Skin of body (tissue), 2 donors: Measurements from ENCODE around the gene PRSS38. TPM values are rescaled to one million over a fixed set of nuclear protein-coding genes. Genes with fewer than 3 reads are reported as not detected.

Experiments used
- DNase-seq: peaks from one replicate; lab custom pipeline; 2025; lab: John Stamatoyannopoulos, UW
- total RNA-seq: library from RNA; depleted of rRNA; stranded (reverse); fragments of >200 nt; gene quantifications from one replicate; pipeline ENCODE4 v1.2.3, GENCODE V29; 2014

The PRSS38 gene
- total RNA-seq, 1 donor from 2014 or later, result not detected

DNA sequence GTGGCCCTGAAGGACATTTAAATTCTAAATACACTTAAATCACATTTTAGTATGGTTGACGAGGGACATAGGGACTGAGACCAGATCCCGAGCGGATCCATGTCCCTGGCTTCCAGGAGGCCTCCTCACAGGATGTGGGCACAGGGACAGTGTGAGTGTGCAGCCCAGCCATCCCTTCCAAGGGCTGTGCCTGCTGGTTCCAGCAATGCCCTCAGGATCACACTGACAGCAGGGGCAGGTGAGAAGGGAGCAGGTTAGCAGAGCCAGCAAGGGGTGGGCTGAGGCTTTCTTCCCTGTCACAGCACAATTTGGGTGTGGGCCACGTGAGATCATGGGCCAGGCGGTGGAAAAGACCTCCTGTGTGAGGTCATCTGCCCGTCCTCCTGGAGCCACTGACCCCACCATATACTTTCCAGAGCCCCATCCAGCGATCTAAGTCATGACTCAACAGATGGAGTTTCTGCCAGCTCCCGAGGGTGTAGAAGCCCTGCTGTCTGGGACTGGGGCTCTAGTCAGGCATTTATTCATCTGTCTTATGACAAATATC, 37.0 kb upstream of the PRSS38 start:
- DNase-seq, result no peak

DNA sequence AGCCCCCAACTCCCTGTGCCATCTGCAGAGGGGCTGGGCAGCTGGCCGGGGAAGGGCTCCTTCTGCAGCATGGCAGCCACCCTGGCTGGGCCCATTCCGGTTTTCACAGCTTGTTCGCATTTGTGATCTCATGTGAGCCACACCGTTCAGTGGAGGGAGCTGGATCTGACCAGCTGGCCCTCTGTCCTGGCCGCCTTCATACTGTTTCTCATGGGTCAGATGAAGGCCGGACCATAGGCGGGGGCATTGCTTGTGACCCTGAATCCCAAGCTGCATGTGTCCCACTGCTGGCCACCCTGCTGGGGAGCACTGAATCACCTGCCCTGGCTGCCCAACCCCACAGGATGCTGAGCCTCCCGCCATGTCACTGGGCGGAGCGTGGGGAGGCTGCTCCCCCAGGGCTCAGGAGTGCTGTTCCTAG, 36.4 kb upstream of the PRSS38 start:
- no peak for DNase-seq

DNA sequence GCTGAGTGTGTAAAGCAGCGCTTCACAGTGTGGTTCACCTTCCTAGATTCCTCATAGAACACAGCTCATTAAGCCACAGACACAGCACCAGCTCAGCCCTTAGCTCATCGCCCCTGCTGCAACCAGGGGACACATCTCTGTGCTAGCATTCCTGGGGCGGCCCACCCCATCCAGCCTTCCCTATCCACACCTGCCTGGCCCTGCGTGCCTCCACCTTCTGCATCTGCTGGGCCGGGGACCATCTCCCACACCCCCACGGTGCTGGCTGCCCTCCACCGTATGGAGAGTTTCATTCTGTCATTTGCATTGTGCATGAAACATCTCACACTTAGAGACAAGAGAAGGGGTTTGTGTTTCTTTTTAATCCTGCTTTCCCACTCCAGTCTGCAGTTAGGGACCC, 35.8 kb upstream of the PRSS38 start:
- no peak for DNase-seq

DNA sequence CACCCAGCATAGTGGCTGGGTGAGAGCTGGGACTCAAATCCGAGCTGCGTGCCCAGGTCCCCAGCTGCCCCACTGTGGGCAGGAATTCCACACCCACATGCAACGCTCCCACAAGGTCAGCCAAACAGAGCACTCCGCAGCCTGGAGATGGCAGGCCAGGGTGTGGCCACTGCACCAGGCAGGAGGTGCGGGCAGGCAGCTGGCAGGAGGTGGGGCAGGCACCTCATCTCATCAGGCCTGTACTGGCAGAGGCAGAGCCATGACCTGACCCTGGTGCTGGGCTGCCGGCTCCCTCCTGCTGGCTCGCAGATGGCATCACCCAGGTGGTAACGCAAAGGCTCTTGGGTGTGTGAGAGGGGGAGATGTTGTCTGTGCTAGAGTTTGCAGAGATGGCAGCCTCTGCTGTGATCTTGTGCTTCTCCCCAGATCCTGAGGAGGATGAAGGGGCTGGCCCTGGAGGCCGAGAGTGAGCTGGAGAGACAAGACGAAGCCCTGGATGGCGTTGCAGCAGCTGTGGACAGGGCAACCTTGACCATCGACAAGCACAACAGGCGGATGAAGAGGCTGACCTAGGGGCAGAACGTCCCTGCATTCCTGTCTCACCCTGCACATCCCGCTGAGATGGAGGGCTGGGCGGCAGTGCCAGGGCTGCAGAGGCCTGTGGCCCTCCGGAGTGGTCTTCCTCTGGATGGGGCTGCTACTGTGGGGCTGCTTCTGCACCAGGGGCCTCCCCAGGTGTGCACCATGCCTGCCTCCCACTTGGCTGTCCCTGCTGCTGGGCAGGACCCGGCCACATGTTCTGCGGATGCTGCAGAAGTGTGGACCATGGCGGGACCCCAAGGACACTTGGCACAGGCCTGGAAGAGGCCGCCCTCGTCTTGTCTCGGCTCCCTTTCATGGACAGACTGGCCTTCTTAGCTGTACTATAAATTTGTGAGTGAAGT, 35.1 kb upstream of the PRSS38 start:
- DNase-seq, result no peak

DNA sequence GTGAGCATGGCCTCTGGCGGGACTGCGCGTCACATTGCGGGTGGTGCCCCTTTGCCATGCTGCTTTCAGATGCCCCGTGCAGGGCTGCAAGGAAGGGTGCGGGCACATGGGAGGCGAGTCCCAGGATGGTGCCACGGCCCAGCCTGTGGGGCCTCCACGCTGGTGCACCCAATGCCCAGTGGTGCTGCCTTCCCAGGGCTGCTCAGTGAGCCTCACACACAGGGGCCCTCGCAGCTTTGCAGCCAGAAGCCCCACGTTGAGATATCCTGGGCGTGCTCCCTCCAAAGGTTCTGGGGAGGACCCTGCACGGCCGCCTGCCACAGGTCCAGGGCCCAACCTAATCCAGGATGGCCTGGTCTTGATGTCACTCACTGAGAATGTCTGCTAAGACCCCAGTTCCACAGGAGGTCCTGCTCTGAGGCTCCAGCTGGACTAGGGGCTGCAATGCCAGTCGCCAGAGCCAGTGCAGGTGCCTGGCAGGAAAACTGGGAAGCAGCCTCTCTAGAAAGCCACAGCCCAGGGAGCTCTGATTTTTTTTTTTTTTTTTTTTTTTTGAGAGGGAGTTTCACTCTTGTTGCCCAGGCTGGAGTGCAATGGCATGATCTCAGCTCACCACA, 34.1 kb upstream of the PRSS38 start:
- DNase-seq, result no peak

DNA sequence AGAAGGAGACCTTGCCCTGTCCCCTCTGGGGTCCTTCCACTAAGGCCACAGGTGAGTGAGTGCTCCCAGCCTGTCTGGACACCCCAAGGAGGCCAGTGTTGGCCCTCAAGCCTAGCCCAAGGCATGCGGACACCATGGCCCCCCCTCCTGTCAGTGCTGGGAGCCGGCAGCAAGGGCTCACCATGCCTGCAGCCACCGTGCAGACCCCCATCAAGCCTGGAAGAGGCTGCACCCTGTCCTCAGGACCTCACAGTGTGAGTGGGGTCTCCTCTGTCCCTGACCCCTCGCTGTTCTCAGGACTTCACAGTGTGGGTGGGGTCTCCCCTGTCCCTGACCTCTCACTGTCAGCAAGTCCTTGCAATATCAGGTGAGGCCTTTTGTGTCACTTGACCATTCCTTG, 33.2 kb upstream of the PRSS38 start:
- DNase-seq, result no peak

DNA sequence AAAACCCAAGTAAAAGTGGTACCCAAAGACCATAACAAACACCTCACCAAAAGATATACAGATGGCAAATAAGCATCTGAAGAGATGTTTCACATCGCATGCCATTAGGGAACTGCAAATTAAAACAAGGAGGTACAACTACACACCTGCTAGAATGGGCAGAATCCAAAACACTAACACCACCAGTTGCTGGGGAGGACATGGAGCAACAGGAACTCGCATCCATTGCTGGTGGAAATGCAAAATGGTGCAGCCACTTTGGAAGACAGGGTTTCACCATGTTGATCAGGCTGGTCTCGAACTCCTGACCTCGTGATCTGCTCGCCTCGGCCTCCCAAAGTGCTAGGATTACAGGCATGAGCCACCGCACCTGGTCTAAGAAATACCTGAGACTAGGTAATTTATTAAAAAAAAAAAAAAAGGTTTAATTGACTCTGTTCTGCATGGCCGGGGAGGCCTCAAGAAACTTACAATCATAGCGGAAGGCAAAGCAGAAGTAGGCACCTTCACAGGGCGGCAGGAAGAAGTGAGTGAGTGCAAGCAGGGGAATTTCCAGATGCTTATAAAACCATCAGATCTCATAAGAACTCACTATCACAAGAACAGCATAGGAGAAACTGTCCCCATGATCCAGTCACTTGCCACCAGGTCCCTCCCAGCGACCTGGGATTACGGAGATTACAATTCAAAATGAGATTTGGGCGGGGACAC, 30.2 kb upstream of the PRSS38 start:
- no peak for DNase-seq

DNA sequence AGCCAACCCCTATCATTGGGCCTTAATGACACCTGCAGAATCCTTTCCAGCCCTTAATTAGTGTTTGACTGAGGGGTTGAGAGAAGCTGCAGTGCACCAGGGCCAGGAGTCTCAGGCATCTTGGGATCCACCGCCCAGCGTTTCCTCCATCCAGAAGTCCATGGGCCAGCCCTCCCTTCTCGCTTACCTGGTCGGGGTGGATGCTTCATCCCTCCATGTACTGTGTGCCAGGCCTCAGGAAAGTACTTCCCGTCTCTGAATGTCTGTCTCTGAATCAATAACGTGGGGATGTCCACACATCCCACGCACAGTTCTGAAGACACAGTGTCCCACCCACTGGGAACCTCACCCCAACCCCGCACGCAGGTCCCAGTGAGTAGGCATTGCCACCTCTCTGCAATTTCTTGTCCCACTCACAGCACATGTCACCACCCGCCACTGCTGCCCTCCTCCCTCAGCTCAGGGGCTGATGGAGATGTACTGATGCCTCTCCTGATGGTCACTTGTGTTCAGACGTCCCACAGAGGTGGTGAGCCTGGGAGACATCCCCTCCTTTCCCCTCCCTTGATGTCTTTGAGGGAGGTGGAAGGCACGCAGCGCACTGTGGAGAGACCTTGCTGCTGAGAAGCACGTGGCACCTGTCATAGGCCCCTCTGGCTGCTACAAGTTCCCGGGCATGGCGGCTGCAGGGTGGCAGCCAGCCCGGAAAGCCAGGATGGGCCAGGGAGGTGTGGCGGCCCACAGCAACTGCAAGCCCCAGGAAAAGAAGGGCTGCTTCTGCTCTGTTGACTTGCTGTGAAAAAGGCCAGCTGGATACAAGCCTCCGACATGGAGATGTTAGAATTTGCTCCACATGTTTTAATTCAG, 29.4 kb upstream of the PRSS38 start:
- DNase-seq, result no peak

DNA sequence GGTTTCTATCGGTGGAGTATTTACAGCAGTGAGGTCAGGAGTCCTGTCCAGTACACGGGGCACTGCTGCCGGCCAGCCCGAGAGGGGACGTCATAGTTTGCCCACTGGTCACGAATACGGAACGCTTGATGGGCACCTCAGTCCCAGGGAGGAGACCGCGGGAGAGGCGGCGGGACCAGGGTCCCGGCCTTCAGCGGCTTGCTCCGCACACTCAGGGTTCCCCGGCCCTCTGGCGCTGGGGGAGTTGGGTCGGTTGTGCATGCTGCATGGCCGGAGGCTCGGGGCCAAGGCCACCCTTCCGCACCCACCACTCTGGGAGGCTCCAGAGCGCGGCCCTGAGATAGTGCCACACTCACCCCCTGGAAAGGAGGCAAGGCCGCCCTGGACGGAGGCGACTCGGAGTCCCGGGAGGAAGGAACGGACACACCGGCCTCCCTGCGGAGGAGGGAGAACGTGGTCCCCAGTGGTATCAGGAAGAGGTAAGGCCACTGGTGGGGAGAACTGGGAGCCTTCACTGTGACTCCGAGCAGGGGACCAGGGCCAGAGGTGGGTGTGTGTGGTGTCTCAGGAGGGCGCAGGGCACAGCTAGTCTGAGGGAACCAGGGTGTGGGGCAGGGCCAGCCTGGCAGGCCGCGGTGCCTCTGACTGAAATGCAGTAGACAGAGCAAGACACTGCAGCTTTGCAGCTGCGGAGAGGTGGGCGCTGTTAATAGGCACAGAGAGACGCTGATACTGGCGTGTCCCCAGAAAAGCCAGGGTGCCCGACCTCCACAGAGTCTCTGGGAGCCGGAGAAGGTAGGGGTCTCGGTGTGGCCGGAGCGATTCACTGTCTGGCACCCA, 28.6 kb upstream of the PRSS38 start:
- no peak for DNase-seq

DNA sequence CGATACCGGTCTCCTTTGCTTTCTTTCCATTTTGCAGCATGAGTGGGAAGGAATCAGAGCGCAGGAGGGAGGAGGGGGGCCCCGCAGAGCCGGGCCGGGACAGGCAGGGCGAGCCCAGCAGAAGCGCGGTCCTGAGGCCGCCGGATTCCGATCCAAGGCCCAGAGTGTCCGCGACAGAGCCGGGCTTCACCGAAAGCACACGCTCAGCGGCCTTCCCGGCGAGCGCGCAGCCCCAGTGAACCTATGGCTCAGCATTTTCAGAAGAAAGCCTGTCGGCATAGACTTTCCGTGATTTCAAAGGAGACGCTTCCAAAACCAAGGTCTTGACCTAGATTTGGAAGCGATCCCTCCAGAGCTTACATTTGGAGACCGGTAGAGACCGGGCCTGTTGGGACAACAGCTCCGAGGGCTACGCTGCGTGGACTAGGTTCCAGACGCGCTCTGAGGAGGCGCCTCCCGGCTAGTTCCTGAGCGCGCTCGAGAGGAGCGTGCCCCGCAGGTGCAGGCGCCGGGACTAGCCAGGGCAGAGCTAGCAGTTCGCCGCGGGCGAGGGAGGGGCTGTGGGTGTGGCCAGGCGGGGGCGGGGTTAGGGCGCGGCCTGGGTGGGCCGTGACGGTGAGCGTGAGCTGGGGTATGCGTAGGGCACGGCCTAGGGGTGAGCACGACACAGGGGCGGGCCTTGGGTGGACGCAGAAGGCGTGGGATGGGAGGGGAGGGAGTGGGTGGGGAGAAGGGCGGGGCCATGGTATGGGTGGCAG, 27.8 kb upstream of the PRSS38 start:
- peak; percentile 78 for DNase-seq

DNA sequence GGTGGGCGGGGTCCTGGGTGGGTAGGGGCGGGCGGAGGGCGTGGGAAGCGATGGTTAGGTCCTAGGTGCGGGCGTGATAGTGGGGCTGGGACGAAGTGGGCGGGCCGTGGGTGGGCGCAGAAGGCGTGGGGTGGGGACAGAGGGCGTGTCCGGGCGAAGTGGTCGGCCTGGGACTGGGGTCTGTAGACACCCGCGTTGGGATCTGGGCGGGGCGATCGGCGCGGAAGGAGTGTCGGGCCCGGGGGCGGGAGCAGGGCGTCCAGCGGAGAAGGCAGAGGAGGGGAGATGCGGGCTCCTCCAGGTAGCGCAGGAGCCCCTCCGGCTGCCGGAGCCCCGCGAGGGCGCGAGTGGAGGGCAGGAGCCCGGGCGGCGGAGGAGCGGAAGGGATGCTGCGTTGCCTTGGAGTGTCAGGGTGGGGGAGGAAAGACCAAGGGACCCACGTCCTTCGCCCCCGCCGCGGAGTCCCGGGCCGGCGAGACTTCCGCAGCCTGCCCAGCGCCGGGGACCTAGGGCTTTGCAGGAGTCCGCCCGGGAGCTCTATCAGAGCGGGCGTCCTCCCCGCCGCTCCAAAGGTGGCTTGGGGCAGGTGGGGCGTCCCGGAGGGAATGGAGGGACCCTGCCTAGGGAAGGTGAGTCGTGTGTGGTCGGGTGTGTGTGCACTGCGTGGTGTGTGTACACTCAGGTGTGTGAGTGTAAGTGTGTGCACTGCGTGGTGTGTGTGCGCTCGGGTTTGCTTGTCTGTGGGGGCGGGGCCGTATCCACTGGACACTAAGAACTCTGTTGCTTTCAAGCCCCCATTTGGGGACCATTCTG, 27.0 kb upstream of the PRSS38 start:
- DNase-seq, result no peak

DNA sequence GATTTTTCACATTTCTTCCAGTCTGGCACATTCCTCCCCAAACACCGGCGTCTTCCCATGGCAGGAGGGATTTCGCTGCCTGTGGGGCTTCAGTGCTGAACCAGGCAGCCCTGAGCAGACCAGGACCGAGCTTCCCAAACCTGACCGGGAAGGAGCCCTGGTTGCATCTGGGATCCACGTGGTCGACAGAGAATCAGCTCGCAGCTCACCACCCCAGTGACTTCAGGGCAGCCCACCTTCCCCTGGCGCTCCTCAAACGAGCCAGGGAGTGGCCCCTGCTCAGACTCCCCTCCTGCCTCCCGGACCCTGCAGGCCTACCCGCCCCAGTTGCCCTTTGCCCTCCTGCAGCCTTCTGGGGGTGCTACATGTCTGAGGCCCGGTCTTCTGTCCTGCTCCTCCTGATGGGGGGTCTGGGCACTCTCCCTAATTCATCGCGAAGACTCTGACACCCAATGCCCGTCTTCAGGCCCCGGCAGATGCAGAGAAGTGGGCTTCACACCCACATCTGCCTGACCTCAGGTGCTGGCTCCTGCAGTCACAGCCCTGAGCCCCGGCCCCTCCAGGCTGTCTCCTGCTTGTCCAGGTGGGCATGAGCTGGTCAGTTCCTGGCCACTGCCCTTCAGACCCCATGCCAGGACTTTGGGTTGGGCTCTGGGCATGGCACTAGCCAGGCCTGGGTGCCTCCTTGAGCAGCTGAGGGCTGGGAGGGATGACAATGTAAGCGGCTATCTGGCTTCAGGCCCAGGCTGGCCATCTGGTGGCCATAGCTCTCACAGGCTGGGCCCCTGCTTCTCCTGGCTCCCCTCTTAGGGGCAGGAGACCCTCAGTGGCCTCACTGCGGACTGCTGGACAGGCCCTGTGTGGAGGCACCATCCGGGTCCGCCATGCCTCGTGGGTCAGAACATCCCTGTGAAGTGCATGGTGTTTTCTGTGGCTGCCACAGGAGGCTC, 26.1 kb upstream of the PRSS38 start:
- DNase-seq, result no peak

DNA sequence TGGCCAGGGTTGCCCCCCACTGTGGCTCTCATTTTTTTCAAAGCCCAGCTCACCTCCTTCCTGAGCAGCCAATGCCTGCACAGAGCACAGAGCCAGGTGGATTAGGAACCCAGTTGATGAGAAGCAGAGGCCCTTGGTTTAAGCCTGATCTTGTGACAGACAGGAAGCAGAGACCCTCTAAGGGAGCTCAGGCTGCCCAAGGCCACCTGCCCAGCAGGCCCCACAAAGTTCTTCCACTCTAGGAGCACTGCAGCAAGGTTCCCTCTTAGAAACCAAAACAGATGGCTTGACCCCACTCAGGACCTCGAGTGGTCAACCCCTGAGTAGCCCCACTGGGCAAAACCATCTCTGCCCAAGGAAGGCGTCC, 25.5 kb upstream of the PRSS38 start:
- no peak for DNase-seq

DNA sequence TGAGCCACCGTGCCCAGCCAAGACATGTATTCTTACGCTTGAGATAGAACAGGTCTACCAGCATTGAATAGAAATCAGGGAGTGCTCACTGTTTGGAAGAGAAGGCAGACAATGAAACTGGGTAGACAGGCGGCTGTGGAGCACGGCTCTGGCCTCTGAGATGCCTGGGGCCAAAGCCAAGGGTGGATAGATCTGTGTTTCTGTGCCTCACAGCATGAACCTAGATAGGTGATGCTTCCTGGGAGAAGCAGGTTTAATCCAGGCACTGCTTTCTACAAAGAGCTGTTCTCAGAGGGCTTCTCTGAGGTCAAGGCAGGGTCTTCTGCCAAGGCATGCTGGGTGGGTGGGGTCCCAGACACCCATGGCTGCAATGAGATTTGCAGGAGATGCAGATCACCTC, 24.6 kb upstream of the PRSS38 start:
- no peak for DNase-seq

DNA sequence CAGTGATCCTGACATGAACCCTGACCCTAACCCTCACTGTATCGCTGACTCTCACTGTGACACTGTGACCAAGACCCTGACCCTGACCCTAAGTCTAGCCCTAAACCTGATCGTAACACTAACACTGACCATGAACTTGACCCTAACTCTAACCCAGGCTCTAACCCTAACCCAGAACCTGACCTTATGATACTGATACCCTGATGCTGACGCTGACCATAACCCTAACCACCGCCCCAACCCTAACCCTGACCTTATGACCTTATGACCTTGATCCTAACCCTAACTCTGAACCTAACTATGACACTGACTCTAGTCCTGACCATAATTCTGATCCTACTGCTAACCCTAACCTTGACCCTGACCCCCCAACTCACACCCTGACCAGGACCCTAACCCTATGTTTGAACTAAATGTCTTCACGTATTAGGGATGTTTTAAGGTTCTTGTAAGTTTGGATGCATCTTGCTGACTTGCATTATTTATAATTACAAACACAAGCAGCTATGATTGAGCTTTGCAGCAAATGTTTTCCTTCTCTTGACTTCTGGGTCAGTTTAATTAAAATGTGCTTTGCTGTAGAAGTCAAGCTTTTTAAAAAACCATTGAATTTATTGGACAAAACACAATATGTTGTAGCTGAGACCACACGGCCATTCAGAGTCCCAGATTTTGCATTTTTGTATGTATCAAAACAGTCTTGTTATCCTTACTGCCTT, 23.9 kb upstream of the PRSS38 start:
- DNase-seq, result no peak

DNA sequence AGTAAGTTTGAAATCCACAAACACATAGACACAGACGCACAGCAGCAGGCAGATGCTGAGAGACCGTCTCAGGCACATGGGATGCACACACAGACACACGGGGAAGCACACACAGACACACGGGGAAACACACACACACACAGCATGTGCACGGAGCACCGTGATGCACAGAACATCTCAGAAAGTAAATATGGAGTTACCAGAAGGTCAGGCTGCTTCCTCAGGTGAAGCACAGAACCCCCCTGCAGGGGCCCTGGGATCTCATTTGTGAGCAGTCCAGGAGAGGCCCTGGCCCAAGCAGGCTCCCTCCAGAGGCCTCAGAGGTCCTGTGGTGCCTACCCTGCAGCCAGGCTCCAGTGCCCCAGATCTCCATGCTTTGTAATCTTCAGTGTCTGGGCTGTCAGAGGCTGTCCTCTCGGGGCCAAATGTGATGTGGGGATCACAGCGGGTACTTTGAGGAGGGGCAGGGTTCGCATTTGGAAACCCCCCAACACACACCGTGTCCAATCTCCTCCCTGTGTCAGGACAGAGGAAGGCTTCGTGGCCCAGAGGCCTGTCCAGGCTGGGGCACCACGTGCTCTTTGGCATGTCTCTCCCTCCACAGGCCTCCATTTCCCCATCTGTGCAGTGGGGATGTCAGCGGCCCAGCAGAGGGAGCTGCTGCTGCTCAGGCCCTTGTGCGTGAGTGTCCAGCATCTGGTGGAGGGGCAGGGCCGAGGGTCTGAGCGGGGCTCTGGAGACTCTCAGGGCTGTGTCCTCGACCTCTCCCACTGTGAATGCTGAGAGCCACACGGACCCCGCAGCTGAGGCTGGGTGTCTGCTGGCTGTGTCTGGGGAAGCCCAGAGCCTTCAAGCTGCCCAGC, 23.0 kb upstream of the PRSS38 start:
- DNase-seq, result no peak
